ENCODE measurements around the gene OR5T2.
"Not testable (repeated sequence)": the region's sequence is repeated elsewhere in the genome, so short reads cannot be mapped to it uniquely, and the experiment has no call there.

OR5T2 gene

DNA sequence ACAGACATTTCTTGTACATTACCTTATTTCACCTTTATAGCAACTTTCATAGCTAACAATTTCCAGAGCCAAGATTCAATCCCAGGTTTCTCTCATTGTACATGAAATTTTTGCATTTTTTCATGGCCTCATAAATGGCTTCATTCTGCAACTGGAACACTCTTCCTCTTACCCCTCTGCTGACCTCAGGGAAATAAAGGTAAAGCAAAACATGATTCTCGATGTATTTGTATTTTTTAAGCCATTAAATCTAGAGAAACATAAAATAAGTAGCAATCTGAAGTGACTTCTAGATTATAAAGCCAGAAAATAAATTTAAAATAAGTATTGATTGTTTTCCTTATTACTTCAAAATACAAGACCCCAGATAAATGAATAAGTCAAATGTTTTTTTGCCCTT lies at the start of gene OR5T2:
OR5T2 (minus strand) TSS at position 101 of the 400 bp plus-strand sequence. CDS start 1,193 bp downstream, outside the sequence.
- H3K27ac Mint-ChIP-seq = no peak within 1 kb of the TSS

DNA sequence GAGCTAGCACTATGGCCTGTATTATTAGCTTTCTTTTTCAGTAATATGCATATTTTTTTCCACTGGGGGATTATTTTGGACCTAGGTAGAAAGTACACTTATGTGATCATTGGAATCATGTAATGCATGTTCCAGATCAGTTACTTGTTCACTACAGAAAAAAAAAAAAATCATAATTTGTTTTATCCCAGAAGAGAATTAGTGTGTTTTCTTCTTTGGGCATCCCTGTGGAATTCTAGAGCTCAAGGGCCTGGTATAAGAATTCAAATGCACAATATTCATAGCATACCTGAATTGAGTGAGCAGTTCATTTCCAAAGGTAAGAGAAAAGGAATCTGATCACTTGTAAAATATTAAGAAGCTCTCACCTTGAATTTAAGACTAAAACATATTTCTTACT lies 39.8 kb upstream of the OR5T2 start, which contains the start of gene OR5T1:
OR5T1 (plus strand) TSS at position 301 of the 400 bp plus-strand sequence. CDS start 1,485 bp downstream, outside the sequence.
- Mint-ChIP-seq H3K27me3 (no peaks in the 10 kb centered on the region), H3K27ac (no peak within 1 kb of the TSS), H3K4me1 (no peaks in the 10 kb centered on the region), H3K36me3 (no peaks in the 10 kb centered on the region), H3K4me3 (no peak within 1 kb of the TSS), H3K9me3 (peaks cover 6% of the 10 kb centered on the region)

More for the DNA sequence above, at the start of gene OR5T2:
- H3K4me3 Mint-ChIP-seq = no peak within 1 kb of the TSS
- H3K4me1 Mint-ChIP-seq = no peaks in the 10 kb centered on the region
- H3K27me3 Mint-ChIP-seq = no peaks in the 10 kb centered on the region
- no peaks in the 10 kb centered on the region for H3K36me3 Mint-ChIP-seq
- no peaks in the 10 kb centered on the region for H3K9me3 Mint-ChIP-seq

DNA sequence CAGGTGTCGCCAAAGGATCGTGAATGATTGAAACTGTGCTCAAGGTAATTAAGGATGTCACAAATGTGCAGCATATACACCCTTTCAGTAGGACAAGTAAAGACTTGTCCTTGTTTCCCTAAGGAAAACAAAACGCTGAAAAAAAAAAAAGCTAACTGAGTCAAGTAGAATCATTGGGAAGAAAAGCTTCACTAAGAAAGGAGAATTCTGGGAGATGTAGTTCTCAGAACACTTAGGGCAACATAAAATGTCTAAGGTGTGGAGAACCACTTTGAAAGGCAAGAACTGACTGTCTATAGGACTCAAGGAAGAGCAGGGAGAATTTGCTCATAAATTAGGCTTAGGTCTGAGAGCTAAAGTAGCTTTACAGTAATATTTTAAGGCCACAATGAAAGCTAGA lies 37.0 kb upstream of the OR5T2 start:
- Mint-ChIP-seq H3K27ac (no peak overlapping the region), H3K27me3 (no peaks in the 10 kb centered on the region), H3K4me1 (no peaks in the 10 kb centered on the region), H3K36me3 (no peaks in the 10 kb centered on the region), H3K9me3 (peaks cover 15% of the 10 kb centered on the region), H3K4me3 (no peak overlapping the region)

DNA sequence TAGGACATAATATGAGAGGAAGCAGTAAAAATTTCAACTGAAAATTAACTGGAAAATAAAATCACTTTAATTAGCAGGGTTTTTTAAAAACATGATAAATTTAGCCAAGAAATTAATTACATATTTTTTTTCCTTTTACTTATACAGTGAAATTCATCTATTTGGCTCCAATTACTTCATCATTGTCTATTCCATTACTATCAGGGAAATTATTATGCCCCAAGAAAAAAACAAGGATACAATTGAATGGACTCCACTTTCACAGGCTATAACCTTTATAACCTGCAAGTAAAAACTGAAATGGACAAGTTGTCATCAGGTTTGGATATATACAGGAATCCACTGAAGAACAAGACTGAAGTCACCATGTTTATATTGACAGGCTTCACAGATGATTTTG lies 17.9 kb upstream of the OR5T2 start, which contains the start of gene OR5T3:
OR5T3 (plus strand) TSS at position 301 of the 400 bp plus-strand sequence; CDS start at position 301, 0 bp downstream.
- H3K36me3 Mint-ChIP-seq = no peaks in the 10 kb centered on the region
- H3K27ac Mint-ChIP-seq = no peak within 1 kb of the TSS

DNA sequence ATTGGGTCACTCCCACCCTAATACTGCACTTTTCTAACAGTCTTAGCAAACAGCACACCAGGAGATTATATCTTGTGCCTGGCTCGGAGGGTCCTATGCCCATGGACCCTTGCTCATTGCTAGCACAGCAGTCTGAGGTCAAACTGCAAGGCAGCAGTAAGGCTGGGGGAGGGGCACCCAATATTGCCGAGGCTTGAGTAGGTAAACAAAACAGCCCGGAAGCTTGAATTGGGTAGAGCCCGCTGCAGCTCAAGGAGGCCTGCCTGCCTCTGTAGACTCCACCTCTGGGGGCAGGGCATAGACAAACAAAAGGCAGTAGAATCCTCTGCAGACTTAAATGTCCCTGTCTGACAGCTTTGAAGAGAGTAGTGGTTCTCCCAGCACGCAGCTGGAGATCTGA lies 14.3 kb downstream of the OR5T2 start:
- H3K9me3 Mint-ChIP-seq, H3K4me3 Mint-ChIP-seq, H3K27ac Mint-ChIP-seq, H3K27me3 Mint-ChIP-seq, H3K4me1 Mint-ChIP-seq, H3K36me3 Mint-ChIP-seq: not testable (repeated sequence)

More for the DNA sequence above, 17.9 kb upstream of the OR5T2 start, which contains the start of gene OR5T3:
- Mint-ChIP-seq H3K4me1 (no peaks in the 10 kb centered on the region), H3K9me3 (peaks cover 14% of the 10 kb centered on the region), H3K27me3 (no peaks in the 10 kb centered on the region), H3K4me3 (no peak within 1 kb of the TSS)

DNA sequence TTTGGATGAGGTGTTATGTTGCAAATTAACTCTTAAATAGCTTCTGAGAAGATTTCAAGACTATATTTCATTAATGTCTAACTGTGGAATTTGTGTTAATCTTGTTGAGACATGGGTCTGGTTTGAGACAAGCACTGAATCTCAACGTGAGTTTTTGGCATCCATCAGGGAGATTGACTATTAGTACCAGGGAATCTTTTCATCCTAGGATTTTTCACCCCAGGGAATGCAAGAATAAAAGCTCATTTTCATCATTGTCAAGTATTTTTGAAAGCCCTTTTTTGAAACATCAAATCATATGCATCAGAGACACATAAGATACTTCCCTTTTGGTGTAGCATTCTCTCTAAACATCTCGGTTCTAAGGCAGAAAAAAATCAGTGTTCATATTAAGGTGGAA lies 19.5 kb downstream of the OR5T2 start:
- Mint-ChIP-seq H3K4me1 (no peaks in the 10 kb centered on the region), H3K4me3 (no peak overlapping the region), H3K9me3 (peaks cover 5% of the 10 kb centered on the region), H3K27me3 (no peaks in the 10 kb centered on the region), H3K36me3 (no peaks in the 10 kb centered on the region), H3K27ac (no peak overlapping the region)

DNA sequence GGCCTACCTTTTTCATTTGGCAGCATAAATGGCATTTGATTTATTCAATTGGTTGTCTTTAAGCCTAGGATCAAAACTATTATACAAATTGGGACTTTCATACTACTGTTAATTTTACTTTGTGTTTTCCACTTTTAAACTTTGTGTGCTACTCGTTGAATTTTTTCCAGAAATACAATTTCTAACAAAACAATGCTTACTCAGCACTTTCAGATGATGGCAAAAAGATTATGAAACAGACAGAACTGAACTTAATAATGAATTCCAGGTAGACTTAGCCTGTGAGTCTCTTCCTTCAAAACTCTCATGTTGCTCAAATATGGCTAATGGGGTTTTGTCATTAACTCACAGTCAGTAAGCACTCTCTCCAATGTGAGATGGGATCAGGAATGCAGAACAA lies 26.3 kb downstream of the OR5T2 start:
- H3K4me3 Mint-ChIP-seq = no peak overlapping the region
- H3K27ac Mint-ChIP-seq = no peak overlapping the region
- H3K4me1 Mint-ChIP-seq = no peaks in the 10 kb centered on the region
- no peaks in the 10 kb centered on the region for H3K36me3 Mint-ChIP-seq
- H3K9me3 Mint-ChIP-seq = peaks cover 11% of the 10 kb centered on the region
- H3K27me3 Mint-ChIP-seq = no peaks in the 10 kb centered on the region

DNA sequence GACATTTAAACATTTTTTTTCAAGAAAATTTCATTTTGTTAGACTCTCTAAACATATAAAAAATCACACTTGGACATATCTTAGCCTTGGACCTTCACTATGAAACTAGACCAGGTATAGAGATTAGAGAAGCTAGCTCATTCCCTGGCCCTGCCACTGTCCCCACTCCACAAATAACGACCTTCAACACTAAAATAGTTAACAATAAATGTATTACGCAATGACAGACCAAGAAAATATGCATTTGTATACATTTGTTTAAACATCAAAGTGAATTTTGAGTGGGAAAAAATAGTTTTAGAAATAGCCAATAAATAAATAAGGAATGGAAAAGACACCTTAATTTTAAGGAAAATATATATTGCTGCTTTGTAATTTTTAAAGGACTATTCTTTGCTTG lies 36.7 kb downstream of the OR5T2 start:
- H3K4me3 Mint-ChIP-seq = no peak overlapping the region
- H3K9me3 Mint-ChIP-seq = peaks cover 18% of the 10 kb centered on the region
- H3K27ac Mint-ChIP-seq = no peak overlapping the region
- no peaks in the 10 kb centered on the region for H3K36me3 Mint-ChIP-seq
- H3K27me3 Mint-ChIP-seq = no peaks in the 10 kb centered on the region
- H3K4me1 Mint-ChIP-seq = no peaks in the 10 kb centered on the region

DNA sequence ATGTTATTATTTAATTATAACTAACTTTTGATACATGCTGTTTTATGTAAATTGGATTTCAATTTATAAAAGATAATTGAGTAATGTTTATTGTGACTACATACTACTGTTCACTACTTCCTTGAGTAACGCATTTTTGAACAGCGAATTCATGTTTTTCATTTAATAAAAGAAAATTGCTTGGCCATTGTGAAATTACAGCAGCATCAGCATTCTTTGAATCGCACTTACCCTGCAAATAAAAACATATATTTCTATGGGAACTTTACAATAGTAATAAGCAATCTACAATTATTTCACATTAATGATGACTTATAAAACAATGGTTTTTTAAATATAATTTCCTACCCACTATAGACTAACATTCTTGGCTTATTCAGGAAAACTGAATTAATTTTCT lies 37.4 kb downstream of the OR5T2 start:
- H3K27me3 Mint-ChIP-seq = no peaks in the 10 kb centered on the region
- H3K36me3 Mint-ChIP-seq = no peaks in the 10 kb centered on the region
- no peak overlapping the region for H3K27ac Mint-ChIP-seq
- no peaks in the 10 kb centered on the region for H3K4me1 Mint-ChIP-seq
- no peak overlapping the region for H3K4me3 Mint-ChIP-seq
- H3K9me3 Mint-ChIP-seq = peaks cover 18% of the 10 kb centered on the region

DNA sequence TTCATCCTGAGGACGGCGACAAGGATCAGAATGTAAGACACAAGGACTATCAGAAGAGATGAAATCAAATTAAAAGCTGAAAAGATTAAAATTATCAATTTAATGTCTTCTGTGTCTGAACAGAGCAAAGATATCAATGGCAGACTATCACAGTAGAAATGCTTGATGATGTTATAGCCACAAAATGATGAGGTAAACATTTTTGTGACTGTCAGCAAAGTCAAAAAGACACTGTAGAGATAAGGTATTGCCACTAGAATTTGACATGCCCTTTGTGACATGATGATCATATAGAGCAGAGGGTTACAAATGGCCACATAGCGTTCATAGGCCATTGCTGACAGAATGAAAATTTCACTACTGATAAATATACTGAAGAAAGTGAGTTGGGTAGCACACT lies 45.5 kb downstream of the OR5T2 start:
- Mint-ChIP-seq H3K27ac (no peak overlapping the region), H3K36me3 (no peaks in the 10 kb centered on the region), H3K4me3 (no peak overlapping the region), H3K4me1 (no peaks in the 10 kb centered on the region), H3K27me3 (no peaks in the 10 kb centered on the region), H3K9me3 (peaks cover 3% of the 10 kb centered on the region)

DNA sequence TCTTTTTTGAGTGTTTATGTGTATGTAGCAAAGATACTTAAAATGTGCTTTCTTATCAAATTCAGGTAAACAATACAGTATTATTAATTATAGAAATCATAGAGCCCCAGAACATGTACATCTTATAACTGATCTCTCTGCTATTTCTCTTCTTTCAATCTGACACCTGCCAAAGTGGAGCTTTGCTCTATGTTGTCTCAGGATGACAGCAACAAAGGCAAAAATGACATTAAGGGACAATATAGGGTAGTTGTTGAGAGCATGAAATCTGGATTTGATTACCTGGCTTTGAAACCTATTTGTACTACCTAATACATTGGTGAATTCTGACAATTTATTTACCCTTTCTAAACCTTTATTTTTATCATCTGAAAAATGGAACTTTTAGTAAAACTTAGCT lies 50.6 kb downstream of the OR5T2 start:
- Mint-ChIP-seq H3K4me1 (no peaks in the 10 kb centered on the region), H3K27ac (no peak overlapping the region), H3K9me3 (peaks cover 10% of the 10 kb centered on the region), H3K4me3 (no peak overlapping the region), H3K36me3 (no peaks in the 10 kb centered on the region), H3K27me3 (no peaks in the 10 kb centered on the region)

Measured in activated naive CD4-positive, alpha-beta T cell treated with anti-CD3 and anti-CD28 coated beads, Interleukin-2, amount 50 U/mL, for 24 hours (primary cell).